T follicular helper cell (primary cell): Measurements from ENCODE around the gene SAMHD1.
"Not testable (repeated sequence)": the region's sequence is repeated elsewhere in the genome, so short reads cannot be mapped to it uniquely, and the experiment has no call there.

Experiments
- DNase-seq: peaks from one replicate; pipeline ENCODE4 v3.0.0-alpha.2; 2020; ENCODE audit warnings: low read depth

Gene SAMHD1

GRCh38 chr20:36852187-36852586 lies 99.3 kb downstream of the SAMHD1 start:
- no peak for DNase-seq

- DNase-seq: no peak
Observed at GRCh38 chr20:36851490-36851889, 100.0 kb downstream of the SAMHD1 start.

DNA sequence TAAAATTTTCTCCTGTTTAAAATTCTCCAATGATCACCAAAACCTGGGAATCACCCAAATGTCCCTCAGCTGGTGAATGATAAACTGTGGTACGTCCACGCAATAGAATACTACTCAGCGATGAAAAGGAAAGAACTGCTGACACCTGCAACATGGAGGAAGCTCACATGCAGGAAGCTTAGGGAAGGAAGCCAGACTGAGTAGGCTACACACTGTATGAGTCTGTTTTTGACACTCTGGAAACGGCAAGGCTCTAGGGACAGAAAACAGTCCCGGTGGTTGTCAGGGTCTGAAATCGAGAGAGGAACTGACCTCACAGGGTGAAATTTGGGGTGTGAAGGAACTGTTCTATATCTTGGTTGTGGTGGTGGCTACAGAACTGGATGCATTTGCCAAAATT lies 100.7 kb downstream of the SAMHD1 start:
- DNase-seq: no peak

- DNase-seq: no peak
Observed at GRCh38 chr20:36849333-36850065, 102.0 kb downstream of the SAMHD1 start.

DNA sequence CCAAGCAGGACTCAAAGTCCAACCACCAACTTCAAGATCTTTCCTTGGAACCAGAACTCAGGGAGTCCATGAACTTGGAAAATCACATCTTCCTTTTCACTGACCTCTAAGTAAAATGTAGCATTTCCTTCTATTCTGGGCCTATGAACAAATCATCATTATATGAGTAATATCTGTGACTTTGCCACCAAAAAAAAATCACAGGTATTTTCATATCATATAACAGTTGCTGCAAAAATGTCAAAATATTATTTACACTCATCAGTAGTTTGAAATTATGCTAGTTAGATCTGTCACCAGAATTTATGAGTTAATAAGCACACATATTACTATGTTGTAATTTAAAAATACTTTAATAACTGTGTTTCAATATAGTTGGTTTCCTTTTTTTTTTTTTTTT lies 102.8 kb downstream of the SAMHD1 start:
- no peak for DNase-seq

GRCh38 chr20:36848078-36848660 lies 103.3 kb downstream of the SAMHD1 start:
- no peak for DNase-seq

- DNase-seq: no peak
Observed at GRCh38 chr20:36847710-36848040, 103.8 kb downstream of the SAMHD1 start.

- DNase-seq: no peak
Observed at GRCh38 chr20:36847009-36847709, 104.3 kb downstream of the SAMHD1 start.

- DNase-seq: no peak
Observed at GRCh38 chr20:36845288-36845971, 106.1 kb downstream of the SAMHD1 start.

GRCh38 chr20:36841030-36841429 lies 110.5 kb downstream of the SAMHD1 start:
- DNase-seq: not testable (repeated sequence)
